ENCODE measurements around the gene CD52.

GRCh38 chr1:26269198-26269550, 48.6 kb upstream of the CD52 start:
- TF ChIP-seq POLR2A (IDR thresholded peaks at IDR 0.05) = no peak
- TF ChIP-seq, protein P1, sequence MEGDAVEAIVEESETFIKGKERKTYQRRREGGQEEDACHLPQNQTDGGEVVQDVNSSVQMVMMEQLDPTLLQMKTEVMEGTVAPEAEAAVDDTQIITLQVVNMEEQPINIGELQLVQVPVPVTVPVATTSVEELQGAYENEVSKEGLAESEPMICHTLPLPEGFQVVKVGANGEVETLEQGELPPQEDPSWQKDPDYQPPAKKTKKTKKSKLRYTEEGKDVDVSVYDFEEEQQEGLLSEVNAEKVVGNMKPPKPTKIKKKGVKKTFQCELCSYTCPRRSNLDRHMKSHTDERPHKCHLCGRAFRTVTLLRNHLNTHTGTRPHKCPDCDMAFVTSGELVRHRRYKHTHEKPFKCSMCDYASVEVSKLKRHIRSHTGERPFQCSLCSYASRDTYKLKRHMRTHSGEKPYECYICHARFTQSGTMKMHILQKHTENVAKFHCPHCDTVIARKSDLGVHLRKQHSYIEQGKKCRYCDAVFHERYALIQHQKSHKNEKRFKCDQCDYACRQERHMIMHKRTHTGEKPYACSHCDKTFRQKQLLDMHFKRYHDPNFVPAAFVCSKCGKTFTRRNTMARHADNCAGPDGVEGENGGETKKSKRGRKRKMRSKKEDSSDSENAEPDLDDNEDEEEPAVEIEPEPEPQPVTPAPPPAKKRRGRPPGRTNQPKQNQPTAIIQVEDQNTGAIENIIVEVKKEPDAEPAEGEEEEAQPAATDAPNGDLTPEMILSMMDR (IDR thresholded peaks at IDR 0.05) = no peak

All from upper lobe of left lung (tissue), 4 donors.